Testis (tissue), 2 donors: ENCODE data around the gene COL13A1.

ENCODE experiments used
- CTCF ChIP-seq, 3 experiments: fragments of 450-650 bp in 2 of 3; fragments of 200-600 bp in 1 of 3; sonication (generic) in 1 of 3; IDR thresholded peaks; one replicate each; pipeline ENCODE4 v1.5.1; 2016 to 2019; ENCODE audit warnings: antibody characterized with exemption in 3 of 3, mild to moderate bottlenecking in 2 of 3, moderate library complexity in 1 of 3
- POLR2A ChIP-seq: fragments of 450-650 bp; IDR thresholded peaks from one replicate; pipeline ENCODE4 v1.6.1; 2017; ENCODE audit warnings: antibody characterized with exemption, mild to moderate bottlenecking, moderate library complexity

GRCh38 chr10:69955897-69956740 is 154.4 kb downstream of the COL13A1 start:
- no peak for TF ChIP-seq CTCF (IDR thresholded peaks at IDR 0.05)
- no peak for TF ChIP-seq POLR2A
